8988T (cell line): ENCODE results near the gene NUP160.
"Not testable (repeated sequence)": the region's sequence is repeated elsewhere in the genome, so short reads cannot be mapped to it uniquely, and the experiment has no call there.

Source experiments
- DNase-seq: peaks from one replicate; pipeline ENCODE4 v3.0.0; 2011

Gene NUP160

DNA sequence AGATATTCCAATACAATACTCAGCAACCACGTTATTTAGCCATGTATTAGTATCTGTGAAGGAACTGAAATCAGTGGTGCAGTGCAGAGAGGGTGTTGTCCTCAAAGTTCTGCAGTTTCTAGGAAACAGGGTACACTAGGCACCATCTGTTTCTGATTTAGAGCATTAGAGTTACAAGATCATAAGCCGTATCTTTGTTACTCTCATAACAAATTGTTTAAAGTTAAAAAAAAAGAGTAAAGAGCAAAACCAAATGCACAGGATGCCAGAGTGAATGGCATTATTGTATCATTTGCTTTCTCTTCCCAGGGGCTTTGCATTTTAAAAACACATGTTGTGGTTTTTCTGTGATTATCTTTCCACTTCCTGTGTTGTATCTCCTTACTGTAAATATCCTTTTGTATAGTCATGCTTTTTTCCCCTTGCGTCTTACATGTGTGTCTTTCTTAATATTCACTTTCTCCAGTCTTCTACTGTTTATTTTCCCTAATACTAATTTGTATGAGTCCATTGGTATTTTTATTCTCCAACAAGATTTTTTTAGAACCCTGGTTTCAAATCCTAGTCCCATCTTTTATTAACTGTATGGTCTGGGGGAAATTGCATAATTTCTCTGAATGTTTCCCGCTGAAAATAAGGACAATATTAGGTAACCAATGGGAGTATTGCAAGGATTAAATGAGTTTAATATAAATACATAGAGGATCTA lies 15.2 kb upstream of the NUP160 start:
- DNase-seq: no peak

DNA sequence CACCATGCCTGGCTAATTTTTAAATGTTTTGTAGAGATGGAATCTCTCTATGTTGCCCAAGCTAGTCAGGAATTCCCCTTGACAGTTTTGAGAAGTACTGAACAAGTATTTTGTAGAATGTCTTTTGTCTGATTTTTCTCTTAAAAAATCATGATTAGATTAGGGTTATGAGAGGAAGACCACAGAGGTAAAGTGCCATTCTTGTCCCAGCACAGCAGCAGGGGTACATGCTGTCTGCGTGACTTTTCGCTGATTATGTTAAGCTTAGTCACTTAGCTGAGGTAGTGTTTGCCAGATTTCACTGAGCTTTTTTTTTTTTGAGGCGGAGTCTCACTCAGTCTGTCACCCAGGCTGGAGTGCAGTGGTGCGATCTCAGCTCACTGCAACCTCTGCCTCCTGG lies 13.6 kb upstream of the NUP160 start:
- no peak for DNase-seq

DNA sequence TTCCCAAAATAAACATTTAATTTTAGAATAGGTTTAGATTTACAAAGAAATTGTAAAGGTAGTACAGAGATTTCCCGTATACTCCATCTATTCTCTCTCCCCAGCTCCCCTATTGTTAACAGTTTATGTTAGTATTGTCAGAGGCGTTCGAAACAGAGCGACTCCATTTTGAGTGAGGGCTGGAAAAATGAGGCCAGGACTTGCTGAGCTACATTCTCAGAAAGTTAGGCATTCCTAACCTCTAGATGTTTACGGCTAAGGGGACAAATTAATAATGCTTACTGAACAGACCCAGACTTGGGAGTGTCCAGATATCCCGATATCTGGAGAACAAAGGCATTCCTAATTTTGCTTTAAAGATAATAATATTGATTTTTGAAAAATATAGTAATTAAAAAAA lies 12.4 kb upstream of the NUP160 start:
- DNase-seq: no peak

DNA sequence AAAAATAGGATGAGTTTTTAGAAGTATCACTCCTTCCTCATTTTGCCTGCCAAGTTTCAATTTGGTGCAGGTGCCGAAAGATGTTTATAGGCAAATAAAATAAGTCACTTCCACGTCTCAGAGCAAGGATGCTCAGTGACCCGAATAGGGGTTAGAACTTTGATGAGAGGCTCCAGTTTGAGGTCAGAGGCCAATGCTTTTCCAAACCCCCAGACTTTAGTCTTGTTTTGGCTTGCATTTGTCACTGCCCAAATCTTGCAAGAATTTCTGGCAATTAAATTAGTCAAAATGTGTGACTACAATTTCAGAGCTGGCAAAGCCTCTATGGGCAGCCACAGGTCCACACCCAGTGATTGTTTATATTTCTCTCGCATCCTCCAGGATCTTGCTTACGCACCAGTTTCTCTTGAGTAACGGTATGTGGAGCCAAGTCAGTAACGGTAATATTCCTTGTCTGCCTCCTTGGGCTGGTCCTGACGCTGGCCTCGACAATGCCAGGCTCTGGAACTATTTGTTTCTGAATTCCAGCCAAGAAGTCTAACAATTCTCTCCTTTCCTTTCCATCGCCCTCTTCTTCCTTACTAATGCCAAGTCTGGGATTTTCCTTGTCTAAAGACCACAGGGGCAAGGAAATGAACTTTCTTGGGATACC lies 9.9 kb upstream of the NUP160 start:
- DNase-seq: no peak

DNA sequence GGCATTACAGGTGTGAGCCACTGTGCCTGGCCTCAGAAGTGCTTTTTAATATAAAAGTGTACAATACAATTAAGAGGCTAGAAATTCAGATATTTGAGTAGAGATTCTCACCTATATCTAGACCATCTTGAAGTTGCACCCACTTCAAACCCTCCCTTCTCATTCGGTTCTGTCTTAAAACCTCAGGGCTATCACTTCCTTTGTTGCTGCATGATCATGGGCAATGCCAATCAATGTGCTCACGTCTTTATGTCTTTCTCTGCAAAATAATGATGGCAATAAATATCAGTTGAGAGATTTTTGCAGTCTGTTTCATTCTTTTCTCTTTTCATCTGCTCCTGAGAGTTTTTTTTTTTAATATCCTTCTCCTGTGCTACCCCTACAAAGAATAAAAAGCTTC lies 9.3 kb upstream of the NUP160 start:
- no peak for DNase-seq

DNA sequence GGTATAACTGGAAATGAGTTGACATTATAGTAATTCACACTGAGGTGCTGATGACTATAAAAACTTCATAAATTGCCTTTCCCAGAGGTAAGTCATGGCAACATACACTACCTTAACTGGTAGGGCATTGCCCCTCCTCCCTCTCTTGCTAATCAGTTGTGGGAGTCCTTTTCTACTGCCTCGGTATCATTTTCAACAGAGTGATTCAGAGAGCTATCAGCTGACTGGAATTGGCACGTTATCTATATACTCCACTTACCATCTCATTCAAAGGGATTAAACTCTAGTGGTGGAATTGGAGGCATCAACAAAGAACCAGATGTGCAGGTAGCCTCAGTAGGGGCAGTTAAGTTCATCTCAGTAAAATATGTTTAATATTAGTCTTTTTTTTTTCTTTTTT lies 8.0 kb upstream of the NUP160 start:
- DNase-seq: no peak

DNA sequence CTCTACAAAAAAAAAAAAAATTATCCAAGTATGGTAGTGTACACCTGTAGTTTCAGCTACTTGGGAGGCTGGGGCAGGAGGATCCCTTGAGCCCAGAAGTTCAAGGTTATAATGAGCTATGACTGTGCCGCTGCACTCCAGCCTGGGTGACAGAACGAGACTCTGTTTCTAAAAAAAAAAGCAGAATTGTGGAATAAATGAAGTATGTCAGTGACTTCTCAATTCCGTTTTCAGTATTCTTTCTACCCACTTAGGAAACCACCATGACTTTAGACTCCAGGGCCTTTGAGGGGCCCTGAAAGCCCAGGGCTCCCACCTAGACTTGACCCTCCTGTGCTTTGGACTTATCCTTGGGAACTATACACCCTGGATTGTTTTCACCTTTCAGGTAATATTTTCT lies 6.5 kb upstream of the NUP160 start:
- no peak for DNase-seq

DNA sequence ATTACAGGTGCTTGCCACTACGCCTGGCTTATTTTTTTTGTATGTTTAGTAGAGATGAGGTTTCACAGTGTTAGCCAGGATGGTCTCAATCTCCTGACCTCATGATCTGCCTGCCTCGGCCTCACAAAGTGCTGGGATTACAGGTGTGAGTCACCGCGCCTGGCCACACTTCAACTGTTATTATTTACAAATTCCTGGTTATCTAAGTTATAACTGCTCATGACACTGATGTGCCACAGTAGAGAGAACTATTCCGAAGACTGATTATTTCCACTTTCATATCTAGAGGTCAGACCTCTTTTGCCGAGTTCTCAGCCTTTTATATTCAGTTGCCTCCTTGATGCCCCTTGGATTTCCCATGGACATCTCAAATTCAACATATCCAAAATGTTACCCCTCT lies 3.9 kb upstream of the NUP160 start:
- no peak for DNase-seq

DNA sequence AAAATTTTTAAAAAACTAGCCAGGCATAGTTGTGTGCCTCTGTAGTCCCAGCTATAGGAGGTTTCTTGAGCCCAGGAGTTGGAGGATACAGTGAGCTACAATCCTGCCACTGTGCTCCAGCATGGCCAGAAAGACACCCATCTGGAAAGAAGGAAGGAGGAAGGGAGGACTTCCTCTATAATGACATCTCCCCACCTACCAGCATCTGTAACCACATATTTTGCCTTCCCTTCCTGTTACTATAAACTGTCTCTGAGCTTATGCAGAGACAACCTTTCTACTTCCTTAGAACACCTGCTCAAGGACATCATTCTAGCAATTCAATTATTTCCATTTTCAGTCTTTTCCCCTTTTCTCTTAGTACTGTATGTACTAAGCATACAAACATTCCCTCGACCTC lies 2.2 kb upstream of the NUP160 start:
- no peak for DNase-seq

DNA sequence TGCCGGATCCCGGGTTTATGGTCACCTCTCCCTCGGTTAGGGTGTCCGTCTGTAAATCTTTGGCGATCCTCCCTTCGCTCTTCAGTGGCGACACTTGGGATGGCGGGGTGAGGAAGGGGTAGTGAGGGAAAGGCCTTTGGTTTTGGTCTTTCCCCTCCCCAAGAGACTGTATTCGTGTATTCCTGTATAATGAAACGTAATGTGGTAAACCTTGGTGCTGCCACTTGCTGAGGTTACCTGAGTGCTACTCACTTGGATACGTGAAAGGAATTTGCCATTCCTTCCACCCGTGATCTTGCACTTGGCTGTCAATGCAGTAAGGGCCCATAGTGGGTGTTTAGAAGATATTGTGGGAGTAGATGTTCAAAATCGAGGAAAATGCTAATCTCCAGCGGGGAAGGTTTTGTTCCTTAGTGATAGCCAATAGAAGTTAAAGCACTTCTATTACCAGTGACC lies 578 bp upstream of the NUP160 start:
- no peak for DNase-seq

DNA sequence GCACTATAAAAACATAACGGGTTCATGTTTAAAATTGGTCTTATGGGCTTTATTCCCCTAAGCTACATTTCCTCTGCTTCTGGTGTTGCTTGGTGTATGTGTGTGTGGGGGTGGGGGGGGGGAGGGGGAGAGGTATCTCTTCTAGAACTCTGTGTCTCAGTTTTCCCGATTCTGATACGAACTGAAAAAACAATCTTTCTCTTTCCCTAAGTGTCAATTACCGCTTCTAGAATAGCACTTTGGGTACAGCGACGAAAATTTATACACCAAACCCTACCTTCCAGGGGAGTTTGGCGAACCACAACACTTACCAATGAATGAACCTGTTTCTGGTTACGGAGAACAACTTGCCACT lies 636 bp downstream of the NUP160 start:
- no peak for DNase-seq

DNA sequence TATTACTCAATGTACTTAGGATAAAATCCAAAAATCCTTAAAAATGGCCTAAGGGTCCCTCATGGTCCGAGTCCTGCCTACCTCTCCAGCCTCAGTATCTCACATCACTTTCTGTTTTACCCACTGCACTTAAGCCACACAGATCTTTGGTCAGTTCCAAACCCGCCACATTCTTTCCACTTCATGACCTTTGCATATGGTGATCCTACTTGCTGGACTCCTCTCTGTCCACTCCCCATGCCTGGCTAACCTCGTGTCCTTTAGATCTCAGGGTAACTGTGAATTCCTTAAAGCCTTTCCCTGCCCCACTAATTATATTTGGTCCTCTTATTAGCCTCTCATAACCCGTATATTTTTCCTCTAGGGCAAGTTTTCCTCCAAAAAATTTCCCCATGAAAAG lies 1.2 kb downstream of the NUP160 start:
- DNase-seq: no peak

DNA sequence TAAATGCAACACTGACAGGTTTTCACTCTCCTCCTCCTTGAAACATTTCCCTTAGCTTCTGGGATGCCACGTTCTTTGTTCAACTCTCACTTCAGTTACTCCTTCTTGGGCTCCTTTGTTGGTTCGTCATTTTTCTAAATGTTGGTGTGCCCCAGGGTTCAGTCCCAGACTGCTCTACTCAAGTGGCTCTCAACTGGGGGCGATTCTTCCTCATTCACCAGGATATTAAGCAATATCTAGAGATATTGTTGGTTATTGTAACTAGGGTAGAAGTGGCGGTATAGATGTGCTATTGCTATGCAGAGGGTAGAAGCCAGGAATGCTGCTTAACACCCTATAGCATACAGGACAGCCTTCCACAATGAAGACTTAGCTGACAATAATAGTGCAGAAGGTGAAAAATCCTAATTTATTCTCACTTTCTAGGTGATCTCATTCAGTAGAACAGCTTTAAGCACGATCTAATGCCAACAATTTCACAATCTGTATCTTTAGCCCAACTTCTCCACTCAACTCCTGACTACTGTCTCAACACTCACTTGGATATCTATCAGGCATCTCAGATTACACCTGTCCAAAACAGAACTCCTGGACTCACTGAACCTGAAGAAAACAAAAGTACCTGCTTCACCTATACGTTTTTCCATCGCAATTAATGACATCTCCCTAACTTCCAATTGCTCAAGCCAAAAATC lies 4.6 kb downstream of the NUP160 start:
- no peak for DNase-seq

DNA sequence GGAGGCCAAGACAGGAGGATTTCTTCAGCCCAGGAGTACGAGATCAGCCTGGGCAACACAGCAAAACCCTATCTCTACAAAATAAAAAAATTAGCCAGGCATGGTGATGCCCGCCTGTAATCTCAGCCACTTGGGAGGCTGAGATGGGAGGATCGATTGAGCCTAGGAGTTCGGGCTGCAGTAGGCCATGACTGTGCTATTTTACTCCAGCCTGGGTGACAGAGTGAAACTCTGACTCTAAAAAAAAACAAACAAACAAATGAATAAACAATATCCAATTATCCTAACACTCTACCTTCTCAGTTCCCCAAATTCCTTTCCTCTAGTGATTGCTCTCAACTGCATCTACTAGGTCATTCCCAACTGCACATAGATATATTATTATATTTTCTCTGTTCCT lies 5.4 kb downstream of the NUP160 start:
- no peak for DNase-seq

DNA sequence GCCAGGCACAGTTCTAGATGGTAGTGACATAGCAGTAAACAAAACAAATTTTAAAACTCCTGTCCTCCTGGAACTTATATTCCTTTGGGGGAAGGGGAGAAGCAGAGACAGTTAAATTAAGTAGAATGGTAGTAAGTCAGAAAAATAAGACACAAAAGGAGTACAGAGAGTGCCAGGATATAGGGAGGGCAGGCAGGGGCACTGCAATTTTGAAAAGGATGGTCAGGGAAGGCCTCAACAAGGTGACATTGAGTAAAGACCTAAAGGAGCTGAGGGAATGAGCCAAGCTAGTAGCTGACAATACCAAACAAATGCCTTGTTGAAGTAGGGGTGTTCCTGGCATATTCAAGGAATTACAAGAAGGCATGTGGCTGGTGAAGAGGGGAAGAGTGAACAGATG lies 10.2 kb downstream of the NUP160 start:
- DNase-seq: no peak

DNA sequence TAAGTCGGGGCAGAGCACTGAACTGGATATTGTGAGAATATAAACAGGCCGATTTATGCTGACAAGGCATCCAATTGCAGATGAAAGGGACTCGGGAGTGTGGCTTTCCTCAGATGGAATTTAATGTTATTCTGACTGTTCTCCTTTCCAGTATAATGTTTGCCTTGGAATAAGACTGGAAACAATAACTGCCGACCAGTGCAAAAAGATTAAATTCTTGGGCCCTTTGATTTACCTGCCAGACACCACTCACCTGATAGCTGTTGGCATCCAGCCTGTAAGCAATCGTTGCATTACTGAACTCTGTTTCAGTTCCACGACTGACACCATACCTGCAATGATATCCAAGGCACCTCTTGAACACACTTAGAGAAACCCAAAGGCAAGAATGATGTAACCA lies 10.9 kb downstream of the NUP160 start:
- no peak for DNase-seq

DNA sequence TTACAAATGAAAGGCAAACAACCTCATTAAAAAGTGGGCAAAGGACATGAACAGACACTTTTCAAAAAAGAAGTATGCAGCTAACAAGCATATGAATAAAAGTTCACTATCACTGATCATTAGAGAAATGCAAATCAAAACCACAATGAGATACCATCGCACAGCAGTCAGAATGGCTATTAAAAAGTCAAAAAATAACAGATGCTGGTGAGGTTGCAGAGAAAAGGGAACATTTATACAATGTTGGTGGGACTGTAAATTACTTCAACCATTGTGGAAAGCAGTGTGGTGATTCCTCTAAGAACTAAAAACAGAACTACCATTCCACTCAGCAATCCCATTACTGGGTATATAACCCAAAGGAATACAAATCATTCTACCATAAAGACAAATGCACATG lies 18.1 kb downstream of the NUP160 start:
- DNase-seq: not testable (repeated sequence)

DNA sequence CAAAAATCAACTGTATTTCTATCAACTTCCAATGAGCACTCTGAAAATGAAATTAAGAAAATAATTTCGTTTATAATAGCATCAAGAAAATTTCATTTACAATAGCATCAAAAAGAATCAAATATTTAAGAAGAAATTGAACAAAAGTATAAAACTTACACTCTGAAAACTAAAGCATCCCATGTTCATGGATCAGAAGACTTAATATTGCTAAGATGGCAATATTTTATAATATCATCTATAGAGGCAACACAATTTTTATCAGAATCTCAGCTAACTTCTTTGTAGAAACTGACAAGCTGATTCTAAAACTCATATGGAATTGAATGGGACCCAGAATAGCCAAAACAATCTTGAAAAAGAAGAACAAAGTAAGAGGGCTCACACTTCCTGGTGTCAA lies 19.9 kb downstream of the NUP160 start:
- no peak for DNase-seq

DNA sequence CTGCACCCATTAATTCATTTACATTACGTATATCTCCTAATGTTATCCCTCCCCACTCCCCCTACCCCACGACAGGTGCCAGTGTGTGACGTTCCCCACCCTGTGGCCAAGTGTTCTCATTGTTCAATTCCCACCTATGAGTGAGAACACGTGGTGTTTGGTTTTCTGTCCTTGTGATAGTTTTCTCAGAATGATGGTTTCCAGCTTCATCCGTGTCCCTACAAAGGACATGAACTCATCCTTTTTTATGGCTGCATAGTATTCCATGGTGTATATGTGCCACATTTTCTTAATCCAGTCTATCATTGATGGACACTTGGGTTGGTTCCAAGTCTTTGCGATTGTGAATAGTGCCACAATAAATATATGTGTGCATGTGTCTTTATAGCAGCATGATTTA lies 25.5 kb downstream of the NUP160 start:
- not testable (repeated sequence) for DNase-seq

DNA sequence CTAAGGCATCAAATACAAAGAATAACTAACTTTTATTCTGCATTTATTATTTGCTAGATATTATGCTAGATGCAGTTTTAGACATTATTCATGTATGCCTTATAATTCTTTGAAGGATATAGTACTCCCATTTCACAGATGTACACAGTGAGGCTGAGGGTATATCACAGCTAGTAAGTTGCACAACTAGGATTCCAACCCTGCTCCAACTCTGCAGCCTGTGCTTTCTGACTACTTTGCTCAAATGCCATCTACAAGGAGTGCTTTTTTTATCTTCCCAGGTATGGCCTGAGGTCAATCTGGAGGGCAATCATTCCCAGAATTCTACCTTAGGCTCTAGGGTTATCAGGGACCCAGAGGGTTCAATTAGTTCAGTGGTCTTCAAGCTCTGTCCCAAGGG lies 28.4 kb downstream of the NUP160 start:
- DNase-seq: no peak

DNA sequence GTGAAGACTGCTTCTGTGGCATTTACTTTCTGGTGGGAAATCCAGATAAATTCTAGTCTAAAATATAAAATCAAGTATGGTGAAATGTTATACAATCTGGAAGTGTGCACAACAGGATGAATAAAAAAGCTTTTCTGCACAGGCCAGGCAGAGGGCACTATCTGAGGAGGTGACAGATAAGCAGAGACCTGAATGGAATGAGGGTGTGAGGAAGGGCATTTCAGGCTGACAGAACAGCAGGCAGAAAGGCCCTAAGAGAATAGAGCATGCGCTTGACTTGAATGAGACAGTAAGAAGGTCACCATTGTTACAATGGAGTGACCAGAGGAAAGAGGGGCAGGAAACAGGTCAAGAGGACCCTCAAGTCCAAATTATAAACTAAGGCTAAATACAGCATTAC lies 47.4 kb downstream of the NUP160 start:
- DNase-seq: no peak

DNA sequence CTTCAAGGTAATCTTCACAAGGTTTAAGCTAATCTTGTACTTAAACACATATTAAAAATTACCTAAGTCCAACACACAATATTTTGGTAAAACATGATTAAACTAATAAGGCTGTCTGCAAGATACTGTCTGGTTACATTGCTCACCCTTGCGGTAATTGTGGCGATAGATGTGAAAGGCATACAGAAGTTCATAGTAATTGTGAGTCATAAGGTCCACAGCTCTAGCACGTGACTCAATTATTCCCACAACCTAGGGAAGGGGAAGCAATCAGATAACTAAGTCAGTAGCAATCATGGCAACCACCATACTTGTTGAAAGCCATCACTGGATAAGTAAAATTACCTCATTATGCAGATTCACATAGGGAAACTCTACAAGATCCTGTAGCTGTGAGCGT lies 50.5 kb downstream of the NUP160 start:
- DNase-seq: no peak

DNA sequence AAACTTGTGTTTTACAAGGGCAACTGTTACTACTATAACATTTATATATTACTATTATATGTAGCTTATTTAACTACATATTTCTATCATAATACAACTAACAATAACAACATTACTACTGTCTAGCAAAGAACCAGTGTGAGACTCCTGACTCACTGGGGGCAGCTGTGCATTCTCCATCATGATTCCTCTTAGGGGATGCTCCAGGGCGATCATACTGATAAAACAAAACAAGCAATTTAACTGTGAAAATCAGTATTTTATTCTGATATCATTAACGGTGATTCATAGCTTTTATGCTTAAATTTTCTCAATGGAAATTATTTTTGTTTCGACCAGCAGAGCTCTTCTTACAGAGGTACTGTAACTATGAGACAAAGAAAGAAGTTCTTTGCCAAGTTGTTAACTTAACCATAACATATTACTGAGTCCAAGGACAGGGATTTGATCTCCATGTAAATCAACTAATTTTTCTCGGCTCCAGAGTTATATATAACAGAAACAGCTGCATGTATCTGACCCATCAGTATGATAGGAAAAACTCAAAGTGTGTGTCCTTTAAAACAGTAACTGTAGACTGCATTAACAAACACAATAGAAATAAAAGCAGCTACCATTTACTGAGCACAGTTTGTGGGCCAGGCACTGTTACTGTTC lies 56.2 kb downstream of the NUP160 start:
- DNase-seq: no peak

DNA sequence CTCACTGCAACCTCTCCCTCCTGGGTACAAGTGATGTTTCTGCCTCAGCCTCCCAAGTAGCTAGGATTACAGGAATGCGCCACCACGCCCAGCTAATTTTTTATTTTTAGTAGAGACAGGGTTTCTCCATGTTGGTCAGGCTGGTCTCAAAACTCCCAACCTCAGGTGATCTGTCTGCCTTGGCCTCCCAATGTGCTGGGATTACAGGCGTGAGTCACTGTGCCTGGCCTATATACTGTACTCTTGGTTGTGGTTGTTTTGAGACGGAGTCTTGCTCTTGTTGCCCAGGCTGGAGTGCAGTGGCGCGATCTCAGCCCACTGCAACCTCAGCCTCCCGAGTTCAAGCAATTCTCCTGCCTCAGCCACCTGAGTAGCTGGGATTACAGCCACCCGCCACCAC lies 58.1 kb downstream of the NUP160 start:
- DNase-seq: not testable (repeated sequence)
